NCI-H1092 treated with DMSO at 0.1 percent for 48 hours (cell line): Measurements from ENCODE around the gene RSPH1.
A peak's percentile ranks its signal among the peaks of the same experiment; 100 is the strongest.

Experiments used
- DNase-seq: peaks from one replicate; lab custom pipeline; 2025; lab: John Stamatoyannopoulos, UW

RSPH1 gene

GRCh38 chr21:42531771-42532170 lies 35.7 kb upstream of the RSPH1 start:
- DNase-seq, result no peak

- no peak for DNase-seq
Measured at GRCh38 chr21:42530167-42530518, 34.1 kb upstream of the RSPH1 start.

- DNase-seq, result no peak
Measured at GRCh38 chr21:42527489-42528158, 31.6 kb upstream of the RSPH1 start.

GRCh38 chr21:42527127-42527488 lies 31.1 kb upstream of the RSPH1 start:
- no peak for DNase-seq

GRCh38 chr21:42526379-42526727 lies 30.3 kb upstream of the RSPH1 start:
- DNase-seq, result peak; percentile 65

GRCh38 chr21:42525676-42526378 lies 29.8 kb upstream of the RSPH1 start:
- DNase-seq, result peak; percentile 65

GRCh38 chr21:42525029-42525581 lies 29.1 kb upstream of the RSPH1 start:
- peak; percentile 86 for DNase-seq

GRCh38 chr21:42524341-42525028 lies 28.5 kb upstream of the RSPH1 start:
- DNase-seq, result peak; percentile 88

GRCh38 chr21:42523941-42524340 lies 27.9 kb upstream of the RSPH1 start:
- peak; percentile 66 for DNase-seq

- no peak for DNase-seq
Measured at GRCh38 chr21:42523211-42523610, 27.2 kb upstream of the RSPH1 start.

- DNase-seq, result no peak
Measured at GRCh38 chr21:42522771-42523170, 26.7 kb upstream of the RSPH1 start.

- no peak for DNase-seq
Measured at GRCh38 chr21:42522271-42522670, 26.2 kb upstream of the RSPH1 start.

GRCh38 chr21:42521805-42522204 lies 25.8 kb upstream of the RSPH1 start:
- DNase-seq, result no peak

- no peak for DNase-seq
Measured at GRCh38 chr21:42521384-42521783, 25.4 kb upstream of the RSPH1 start.

- no peak for DNase-seq
Measured at GRCh38 chr21:42520628-42521253, 24.7 kb upstream of the RSPH1 start.

GRCh38 chr21:42518626-42519025 lies 22.6 kb upstream of the RSPH1 start:
- no peak for DNase-seq

GRCh38 chr21:42518215-42518614 lies 22.2 kb upstream of the RSPH1 start:
- no peak for DNase-seq

- no peak for DNase-seq
Measured at GRCh38 chr21:42515708-42516502, 19.9 kb upstream of the RSPH1 start.

GRCh38 chr21:42514883-42515228 lies 18.8 kb upstream of the RSPH1 start:
- no peak for DNase-seq

GRCh38 chr21:42513985-42514882 lies 18.2 kb upstream of the RSPH1 start:
- DNase-seq, result peak; percentile 67
